ENCODE results near the gene SPX.
A peak's percentile ranks its signal among the peaks of the same experiment; 100 is the strongest.

SPX gene

DNA sequence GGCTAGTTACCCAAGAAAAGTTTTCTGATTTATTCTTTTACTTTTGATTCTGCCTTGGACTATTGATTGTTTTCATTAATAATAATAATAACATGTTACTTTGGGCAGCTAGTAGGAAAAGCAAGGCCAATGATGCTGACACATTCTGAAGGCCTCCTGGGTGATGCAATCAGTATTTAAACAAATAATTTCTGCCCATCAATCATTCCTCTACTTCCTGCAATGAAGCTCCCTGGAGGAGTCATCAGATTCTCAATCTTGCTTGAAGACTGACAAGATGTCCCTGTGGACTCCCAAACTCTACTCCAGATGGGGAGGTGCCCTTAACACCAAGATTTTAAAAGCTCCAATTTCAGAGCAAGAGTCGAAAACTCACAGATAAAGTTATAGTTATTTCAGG is at the start of gene SPX:
Gene SPX, plus strand, starts transcription at position 244 of the 400 bp plus-strand sequence. CDS start 177 bp downstream, outside the sequence.
- DNase-seq, result no peak

DNA sequence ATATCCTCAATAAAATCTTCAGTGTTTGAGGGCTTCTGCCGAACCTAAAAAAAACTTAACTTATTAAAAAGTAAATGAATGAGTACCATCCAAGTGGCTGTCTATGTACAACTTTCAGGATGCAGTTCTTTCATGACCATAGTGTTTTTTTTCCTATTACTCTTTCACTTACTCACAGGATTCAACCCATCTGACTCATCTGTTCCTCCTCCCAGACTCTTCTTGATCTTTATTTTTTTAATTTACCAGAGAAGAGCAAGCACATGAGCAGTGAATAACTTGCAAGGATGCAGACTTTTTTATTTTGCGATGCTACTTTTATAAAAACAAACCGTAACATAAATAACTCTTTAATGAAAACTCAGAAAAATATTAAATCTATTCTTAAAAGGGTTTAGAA is 49.1 kb upstream of the SPX start:
- no peak for DNase-seq

- no peak for DNase-seq
Observed at GRCh38 chr12:21478756-21479455, 47.2 kb upstream of the SPX start.

- DNase-seq, result no peak
Observed at GRCh38 chr12:21483531-21483930, 42.6 kb upstream of the SPX start.

- DNase-seq, result no peak
Observed at GRCh38 chr12:21485998-21486397, 40.1 kb upstream of the SPX start.

DNA sequence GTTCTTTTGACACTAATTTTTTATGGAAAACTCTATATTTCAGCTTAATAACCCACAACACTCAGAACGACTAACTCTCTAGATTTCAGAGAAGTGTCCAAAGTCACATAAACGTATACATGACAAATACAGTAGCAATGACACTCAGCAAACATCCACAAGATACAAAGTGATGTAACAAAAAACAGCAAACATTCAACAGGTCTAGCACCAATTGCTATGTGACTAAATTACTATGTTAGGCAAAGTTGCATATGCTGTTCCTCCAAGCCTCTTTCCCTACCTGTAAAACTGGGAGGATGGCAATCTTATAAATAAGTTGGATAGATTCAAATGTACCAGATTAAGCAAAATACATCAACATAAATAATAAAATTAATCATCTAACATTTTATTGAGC is 26.3 kb upstream of the SPX start:
- DNase-seq, result no peak

- DNase-seq, result no peak
Observed at GRCh38 chr12:21500786-21501257, 25.3 kb upstream of the SPX start.

DNA sequence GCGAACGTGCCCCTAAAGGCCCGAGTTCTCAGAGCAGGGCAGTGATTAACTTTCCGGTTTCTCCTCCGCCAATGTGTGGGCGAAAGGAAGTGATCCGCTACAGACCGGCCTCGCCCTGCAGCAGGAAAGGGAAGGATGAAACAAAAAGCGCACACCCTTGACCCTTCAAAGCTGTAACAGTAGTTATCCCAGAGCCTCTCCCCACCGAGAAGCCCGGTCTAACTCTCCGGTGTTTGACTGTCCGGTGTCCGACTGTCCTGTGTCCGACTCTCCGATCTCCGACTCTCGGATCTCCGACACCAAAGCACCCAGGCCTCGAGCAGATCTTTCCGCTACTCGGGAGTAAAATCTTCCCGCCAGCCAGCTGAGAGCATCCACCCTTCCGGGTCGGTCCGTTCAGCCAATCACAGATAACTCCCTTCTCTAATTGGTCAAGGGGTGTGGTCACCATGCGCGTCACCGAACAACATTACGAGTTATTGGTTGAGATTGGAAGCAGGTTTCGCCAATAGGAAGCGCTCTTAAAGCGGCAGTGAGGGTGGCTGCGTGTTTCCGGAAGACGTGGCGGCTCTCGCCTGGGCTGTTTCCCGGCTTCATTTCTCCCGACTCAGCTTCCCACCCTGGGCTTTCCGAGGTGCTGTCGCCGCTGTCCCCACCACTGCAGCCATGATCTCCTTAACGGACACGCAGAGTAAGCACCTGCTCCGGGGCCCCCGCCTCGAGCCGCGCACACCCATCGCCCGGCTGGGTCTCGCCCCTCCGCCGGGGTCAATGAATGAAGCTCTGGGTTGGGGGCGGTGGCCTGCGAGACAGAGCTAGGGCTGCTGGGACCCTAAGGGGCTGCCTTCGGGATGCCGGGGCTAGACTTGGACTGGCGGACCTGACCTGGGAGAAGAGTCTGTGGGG is 24.6 kb upstream of the SPX start, which contains the start of the genes GOLT1B and RECQL:
Gene GOLT1B, plus strand, starts transcription at position 532 of the 906 bp plus-strand sequence. Its CDS starts 135 bp downstream, at position 667.
Gene RECQL, minus strand, starts transcription at position 378 of the 906 bp plus-strand sequence. CDS start 2,065 bp downstream, outside the sequence.
- DNase-seq, result peak; percentile 93

GRCh38 chr12:21502164-21502496 is 24.0 kb upstream of the SPX start:
- peak; percentile 22 for DNase-seq

DNA sequence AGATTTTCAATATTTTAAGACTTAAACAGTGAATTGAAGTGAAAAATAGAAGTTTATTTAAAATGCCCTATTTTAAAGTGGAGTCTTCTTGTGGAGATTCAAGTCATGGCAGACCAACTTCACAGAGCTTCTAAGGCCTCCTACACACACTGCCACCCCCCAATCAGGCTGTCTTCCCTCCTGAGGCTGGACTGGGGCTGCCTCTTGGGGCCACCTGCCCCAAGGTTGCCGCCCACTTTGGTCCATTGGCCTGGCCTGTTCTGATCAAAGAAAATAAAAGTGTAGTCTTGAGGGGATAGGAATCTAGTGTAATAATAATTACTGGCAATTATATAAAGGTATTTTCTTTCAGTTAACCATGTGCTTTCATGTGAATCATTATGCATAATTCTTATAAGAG is 23.2 kb upstream of the SPX start:
- DNase-seq, result no peak

DNA sequence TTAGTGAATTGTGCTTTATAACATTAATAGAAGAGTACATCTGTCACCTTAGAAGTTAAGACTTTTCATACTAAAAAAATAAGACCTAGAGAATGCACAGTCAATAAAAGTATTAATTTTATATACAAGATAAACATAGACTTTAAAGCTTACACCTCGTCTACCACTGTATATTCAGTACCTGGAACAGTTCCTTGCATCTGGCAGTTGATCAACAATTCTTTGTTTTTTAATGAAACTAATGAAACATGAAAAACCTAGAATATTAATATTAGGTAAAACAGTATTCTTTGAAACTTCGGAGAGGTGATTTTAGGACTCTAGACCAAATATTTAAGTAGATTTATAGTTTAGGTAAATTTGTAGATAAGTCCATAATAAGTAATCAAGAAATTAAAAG is 20.2 kb upstream of the SPX start:
- no peak for DNase-seq

DNA sequence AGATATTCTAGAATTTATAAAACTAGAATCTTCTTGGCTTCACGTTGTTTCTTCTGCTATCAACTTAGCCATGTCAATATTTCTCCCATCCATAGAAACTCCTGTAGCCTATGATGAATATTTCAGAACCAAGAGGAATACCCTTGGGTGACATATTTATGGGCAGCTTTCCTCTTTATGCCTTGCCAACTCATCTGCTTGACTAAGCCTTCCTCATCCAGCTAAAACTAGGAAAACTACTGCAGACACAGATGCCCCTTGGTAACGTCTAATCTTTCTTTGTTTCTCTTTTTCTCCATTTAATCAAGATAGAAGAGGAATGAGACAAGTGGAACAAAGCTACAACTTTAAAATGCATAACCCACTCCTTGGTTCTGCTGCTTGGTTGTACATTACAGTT is 18.2 kb upstream of the SPX start:
- no peak for DNase-seq

GRCh38 chr12:21509768-21510167 is 16.3 kb upstream of the SPX start:
- no peak for DNase-seq

- no peak for DNase-seq
Observed at GRCh38 chr12:21516281-21516680, 9.8 kb upstream of the SPX start.

DNA sequence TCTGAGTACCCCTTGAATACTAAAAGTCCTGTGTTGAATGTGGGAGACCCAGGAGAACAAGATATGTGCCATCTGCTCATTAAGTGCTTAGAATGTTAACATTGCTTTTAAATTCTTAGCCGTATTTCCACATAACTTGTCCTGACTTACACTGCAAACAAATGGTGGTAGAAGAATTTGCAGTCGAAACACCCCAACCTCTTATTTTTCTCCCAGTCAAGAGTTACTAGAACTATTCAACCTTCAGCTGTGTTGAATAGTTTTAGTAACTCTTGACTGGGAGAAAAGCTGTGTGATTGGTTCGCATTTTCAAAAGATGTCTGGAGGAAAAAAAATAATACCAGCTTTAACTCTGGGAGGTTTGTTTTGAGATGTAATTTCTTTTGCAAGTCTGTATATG is 7.6 kb upstream of the SPX start:
- no peak for DNase-seq

- no peak for DNase-seq
Observed at GRCh38 chr12:21521541-21521940, 4.6 kb upstream of the SPX start.

GRCh38 chr12:21523148-21523547 is 2.9 kb upstream of the SPX start:
- DNase-seq, result no peak

- DNase-seq, result no peak
Observed at GRCh38 chr12:21526721-21527345, 737 bp downstream of the SPX start.

- peak; percentile 48 for DNase-seq
Observed at GRCh38 chr12:21527451-21528180, 1.5 kb downstream of the SPX start.

DNA sequence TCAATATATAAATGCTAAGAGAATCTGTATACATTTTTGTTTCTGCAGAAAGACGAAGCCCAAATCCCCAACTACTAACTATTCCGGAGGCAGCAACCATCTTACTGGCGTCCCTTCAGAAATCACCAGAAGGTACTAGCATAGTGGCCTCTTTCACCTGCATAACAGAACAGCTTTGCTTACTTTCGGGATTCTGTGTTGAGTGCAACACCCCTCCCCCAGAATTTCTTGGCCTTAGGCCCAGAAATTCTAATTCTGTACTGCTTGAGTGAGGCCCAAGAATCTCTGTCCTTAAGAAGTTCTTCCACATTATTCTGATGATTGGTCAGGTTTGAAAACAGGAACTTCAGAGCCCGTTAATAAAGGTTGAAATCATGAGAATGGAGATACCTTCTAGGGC is 2.9 kb downstream of the SPX start:
- no peak for DNase-seq

DNA sequence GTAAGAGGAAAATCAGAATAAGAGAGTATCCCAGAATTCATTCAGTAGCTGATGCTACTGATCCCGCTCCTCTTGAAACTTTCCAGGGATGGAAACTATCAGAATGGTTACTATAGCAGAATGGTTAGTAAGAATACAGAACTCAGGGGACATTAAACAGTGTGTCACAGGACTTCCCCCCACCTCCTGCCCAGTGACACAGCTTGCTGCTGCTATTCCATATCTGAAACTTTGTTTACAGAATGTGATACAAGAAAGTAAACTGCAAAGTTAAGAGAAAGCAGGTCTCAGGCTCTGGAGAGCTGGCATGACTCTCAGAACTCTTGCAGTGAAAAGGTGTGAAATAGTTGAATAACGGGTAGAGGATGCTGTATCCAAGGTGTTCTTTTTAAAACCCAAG is 3.4 kb downstream of the SPX start:
- DNase-seq, result no peak

DNA sequence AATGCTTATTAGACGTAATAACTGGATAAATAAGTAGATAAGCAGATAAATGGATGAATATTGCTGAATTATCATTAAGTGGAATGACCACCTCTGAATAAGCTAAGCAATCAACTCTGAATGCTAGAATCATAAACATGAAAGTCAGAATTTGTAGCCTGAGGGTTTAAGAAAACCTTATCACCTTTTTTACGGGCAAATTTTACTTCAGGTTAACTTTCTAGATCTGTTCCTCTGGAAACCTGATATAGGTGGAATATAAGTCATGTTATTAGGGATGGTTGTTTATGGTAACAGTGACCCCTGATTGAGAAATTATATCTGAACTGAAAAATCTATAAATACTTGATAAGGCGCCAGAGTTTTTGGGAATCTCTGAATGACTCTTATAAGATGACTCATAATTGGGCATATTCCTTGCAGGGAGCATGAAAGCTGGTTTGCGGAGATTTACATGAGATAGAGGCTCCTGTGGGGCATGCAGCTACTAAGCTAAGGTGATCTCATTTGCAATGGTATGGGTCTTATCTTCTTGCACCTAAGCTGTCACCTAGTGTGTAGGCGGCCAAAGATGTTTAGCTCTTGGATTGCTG is 12.1 kb downstream of the SPX start:
- no peak for DNase-seq
